GM10266 (cell line): ENCODE data around the gene TSEN15.
"Not testable (repeated sequence)": the region's sequence is repeated elsewhere in the genome, so short reads cannot be mapped to it uniquely, and the experiment has no call there.

Experiments used
- DNase-seq: peaks from one replicate; pipeline ENCODE4 v3.0.0; 2012; ENCODE audit errors: extremely low spot score
- CTCF ChIP-seq: IDR thresholded peaks from 2 replicates; pipeline ENCODE4 v1.5.1; 2012; ENCODE audit warnings: mild to moderate bottlenecking, low read depth; ENCODE audit not compliant: control insufficient read depth, insufficient read depth; ENCODE audit errors: missing control alignments

The TSEN15 gene

GRCh38 chr1:184093071-184093470 is 41.5 kb downstream of the TSEN15 start:
- no peak for DNase-seq
- TF ChIP-seq CTCF = no peak

- DNase-seq = no peak
- no peak for TF ChIP-seq CTCF
These were observed 44.5 kb downstream of the TSEN15 start for GRCh38 chr1:184096005-184096404.

GRCh38 chr1:184096580-184096979 is 45.0 kb downstream of the TSEN15 start:
- not testable (repeated sequence) for DNase-seq

- no peak for TF ChIP-seq CTCF
- DNase-seq = no peak
These were observed 49.6 kb downstream of the TSEN15 start for GRCh38 chr1:184101141-184101540.

GRCh38 chr1:184101571-184101970 is 50.0 kb downstream of the TSEN15 start:
- TF ChIP-seq CTCF = no peak
- no peak for DNase-seq

GRCh38 chr1:184110272-184111204 is 59.0 kb downstream of the TSEN15 start:
- no peak for DNase-seq
- peak; percentile 20 for TF ChIP-seq CTCF

- no peak for TF ChIP-seq CTCF
- no peak for DNase-seq
These were observed 60.8 kb downstream of the TSEN15 start for GRCh38 chr1:184112176-184112948.
